ENCODE data around the gene TPI1. TPM values are rescaled to one million over a fixed set of nuclear protein-coding genes. Genes with fewer than 3 reads are reported as not detected.

Gene TPI1
- total RNA-seq, 1 donor from 2014 or later: 2,208 TPM

- TF ChIP-seq, protein P1, sequence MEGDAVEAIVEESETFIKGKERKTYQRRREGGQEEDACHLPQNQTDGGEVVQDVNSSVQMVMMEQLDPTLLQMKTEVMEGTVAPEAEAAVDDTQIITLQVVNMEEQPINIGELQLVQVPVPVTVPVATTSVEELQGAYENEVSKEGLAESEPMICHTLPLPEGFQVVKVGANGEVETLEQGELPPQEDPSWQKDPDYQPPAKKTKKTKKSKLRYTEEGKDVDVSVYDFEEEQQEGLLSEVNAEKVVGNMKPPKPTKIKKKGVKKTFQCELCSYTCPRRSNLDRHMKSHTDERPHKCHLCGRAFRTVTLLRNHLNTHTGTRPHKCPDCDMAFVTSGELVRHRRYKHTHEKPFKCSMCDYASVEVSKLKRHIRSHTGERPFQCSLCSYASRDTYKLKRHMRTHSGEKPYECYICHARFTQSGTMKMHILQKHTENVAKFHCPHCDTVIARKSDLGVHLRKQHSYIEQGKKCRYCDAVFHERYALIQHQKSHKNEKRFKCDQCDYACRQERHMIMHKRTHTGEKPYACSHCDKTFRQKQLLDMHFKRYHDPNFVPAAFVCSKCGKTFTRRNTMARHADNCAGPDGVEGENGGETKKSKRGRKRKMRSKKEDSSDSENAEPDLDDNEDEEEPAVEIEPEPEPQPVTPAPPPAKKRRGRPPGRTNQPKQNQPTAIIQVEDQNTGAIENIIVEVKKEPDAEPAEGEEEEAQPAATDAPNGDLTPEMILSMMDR (conservative IDR thresholded peaks at IDR 0.05; ENCODE audit: low read depth, low read length): no peak
- DNase-seq (ENCODE audit: low read depth): no peak
Measured at GRCh38 chr12:6840330-6840729, 27.0 kb upstream of the TPI1 start.

DNA sequence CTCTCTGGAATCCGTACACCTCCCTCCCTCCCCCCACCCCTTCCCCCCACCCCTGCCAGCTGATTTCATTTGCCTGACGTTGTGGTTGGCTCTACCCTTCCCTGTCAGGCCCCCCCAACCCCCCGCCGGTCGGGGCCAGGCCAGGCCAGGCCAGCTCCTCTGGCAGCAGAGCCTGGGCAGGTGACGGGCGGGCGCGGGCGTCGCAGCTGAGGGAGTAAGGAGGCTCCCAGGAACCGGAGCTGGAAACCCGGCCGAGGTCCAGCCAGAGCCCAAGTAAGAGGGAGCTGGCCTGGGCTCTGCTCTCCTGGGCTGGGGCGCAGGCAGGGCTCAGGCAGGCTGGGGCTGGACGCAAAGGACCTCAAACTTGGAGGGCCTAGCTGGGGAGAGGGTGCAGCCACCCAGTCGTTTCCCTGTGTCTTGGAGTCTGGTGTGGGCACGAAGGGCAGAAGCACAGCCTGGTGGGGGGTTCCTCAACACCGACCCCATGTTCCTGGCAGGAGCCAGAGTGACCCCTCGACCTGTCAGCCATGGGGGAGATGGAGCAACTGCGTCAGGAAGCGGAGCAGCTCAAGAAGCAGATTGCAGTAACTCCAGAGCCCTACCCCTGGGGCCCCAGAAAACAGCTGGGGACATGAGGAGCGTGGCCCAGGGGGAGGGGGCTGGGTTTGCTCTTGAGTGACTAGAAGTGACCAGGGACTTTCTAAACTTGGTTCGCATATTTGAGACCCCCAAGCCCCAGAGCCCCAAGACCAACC lies 26.4 kb upstream of the TPI1 start, which contains the start of gene GNB3:
Gene GNB3 (plus strand): TSS at position 165 of the 755 bp plus-strand sequence. CDS start 363 bp downstream, at position 528.
- TF ChIP-seq, protein P1 (conservative IDR thresholded peaks at IDR 0.05; ENCODE audit: low read depth, low read length): no peak
- no peak within 1 kb of the TSS for H3K4me3 ChIP-seq (ENCODE audit: low read depth, low read length)
- DNase-seq (ENCODE audit: low read depth): no peak

More at GRCh38 chr12:6840330-6840729, 27.0 kb upstream of the TPI1 start:
- H3K4me3 ChIP-seq (ENCODE audit: low read depth, low read length): no peak overlapping the region

- no peak for DNase-seq (ENCODE audit: low read depth)
- TF ChIP-seq, protein P1 (conservative IDR thresholded peaks at IDR 0.05; ENCODE audit: low read depth, low read length): no peak
- no peak overlapping the region for H3K4me3 ChIP-seq (ENCODE audit: low read depth, low read length)
Measured at GRCh38 chr12:6842075-6842474, 25.3 kb upstream of the TPI1 start.

GRCh38 chr12:6843118-6843902 lies 24.0 kb upstream of the TPI1 start:
- TF ChIP-seq, protein P1 (conservative IDR thresholded peaks at IDR 0.05; ENCODE audit: low read depth, low read length): no peak
- DNase-seq (ENCODE audit: low read depth): no peak
- no peak overlapping the region for H3K4me3 ChIP-seq (ENCODE audit: low read depth, low read length)

DNA sequence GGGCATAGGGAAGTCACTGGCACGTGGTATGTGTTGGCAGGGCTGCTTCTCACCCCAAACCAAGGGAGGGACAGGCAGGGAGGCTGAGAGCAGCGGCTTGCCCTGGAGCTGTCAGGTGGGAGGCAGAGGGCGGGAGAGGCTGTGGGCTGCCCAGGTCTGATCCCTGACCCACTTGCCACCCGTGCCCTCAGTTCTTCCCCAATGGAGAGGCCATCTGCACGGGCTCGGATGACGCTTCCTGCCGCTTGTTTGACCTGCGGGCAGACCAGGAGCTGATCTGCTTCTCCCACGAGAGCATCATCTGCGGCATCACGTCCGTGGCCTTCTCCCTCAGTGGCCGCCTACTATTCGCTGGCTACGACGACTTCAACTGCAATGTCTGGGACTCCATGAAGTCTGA lies 21.9 kb upstream of the TPI1 start:
- TF ChIP-seq, protein P1 (conservative IDR thresholded peaks at IDR 0.05; ENCODE audit: low read depth, low read length): no peak
- no peak for DNase-seq (ENCODE audit: low read depth)
- H3K4me3 ChIP-seq (ENCODE audit: low read depth, low read length): no peak overlapping the region

DNA sequence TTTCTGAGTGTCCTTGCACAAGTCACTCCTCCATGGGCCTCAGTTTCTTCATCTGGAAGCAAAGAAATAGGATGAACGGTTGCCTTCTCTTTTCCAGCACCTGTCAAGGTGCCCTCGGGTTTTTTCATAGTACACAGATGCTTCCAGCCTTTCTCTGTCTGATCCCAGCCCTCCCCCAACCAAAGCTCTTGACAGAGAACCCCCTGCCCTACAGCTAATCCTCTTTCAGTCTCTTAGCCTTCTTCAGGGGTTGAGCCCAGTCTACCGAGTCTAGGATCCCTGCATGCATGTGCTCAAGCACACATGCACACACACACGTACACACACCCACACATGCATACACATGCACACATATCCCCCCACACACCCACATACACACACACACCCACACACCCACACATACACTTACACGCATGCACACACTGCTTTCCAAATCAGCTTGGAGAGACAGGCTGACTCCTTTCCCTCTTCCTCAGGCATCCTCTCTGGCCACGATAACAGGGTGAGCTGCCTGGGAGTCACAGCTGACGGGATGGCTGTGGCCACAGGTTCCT lies 20.9 kb upstream of the TPI1 start:
- H3K4me3 ChIP-seq (ENCODE audit: low read depth, low read length): no peak overlapping the region
- TF ChIP-seq, protein P1 (conservative IDR thresholded peaks at IDR 0.05; ENCODE audit: low read depth, low read length): no peak
- no peak for DNase-seq (ENCODE audit: low read depth)
